Mesenteric fat pad (tissue), 1 donor: ENCODE measurements around the gene FAM217A. TPM values are rescaled to one million over a fixed set of nuclear protein-coding genes. Genes with fewer than 3 reads are reported as not detected.
"Not testable (repeated sequence)": the region's sequence is repeated elsewhere in the genome, so short reads cannot be mapped to it uniquely, and the experiment has no call there.

Source experiments
- DNase-seq: peaks from one replicate; pipeline ENCODE4 v3.0.0-alpha.2; 2020; ENCODE audit warnings: low spot score
- long read RNA-seq: library from polyadenylated mRNA; unstranded; transcript quantifications from one replicate; pipeline ENCODE4 v2.0.0, GENCODE V29; 2020
- total RNA-seq: library from RNA; stranded (reverse); fragmentation: NEBNext Ultra II Directional; extraction: Animal tissue kit (Norgen Biotek cat#: 25700); gene quantifications from one replicate; pipeline ENCODE4 v1.2.1, GENCODE V29; 2021
- donor health status: DM: yes; HTN: yes; CAD: no.

The FAM217A gene
- not detected for total RNA-seq
- long read RNA-seq, partial matches to known transcripts = 0 of 3 reads
- long read RNA-seq, other reads (novel, unspliced or antisense) = 3 of 3 reads

- no peak for DNase-seq
Measured at GRCh38 chr6:4078691-4079471, at the start of gene FAM217A. Gene FAM217A, minus strand, starts transcription at chr6:4079137. Its CDS starts 1,723 bp downstream, at chr6:4077414.

DNA sequence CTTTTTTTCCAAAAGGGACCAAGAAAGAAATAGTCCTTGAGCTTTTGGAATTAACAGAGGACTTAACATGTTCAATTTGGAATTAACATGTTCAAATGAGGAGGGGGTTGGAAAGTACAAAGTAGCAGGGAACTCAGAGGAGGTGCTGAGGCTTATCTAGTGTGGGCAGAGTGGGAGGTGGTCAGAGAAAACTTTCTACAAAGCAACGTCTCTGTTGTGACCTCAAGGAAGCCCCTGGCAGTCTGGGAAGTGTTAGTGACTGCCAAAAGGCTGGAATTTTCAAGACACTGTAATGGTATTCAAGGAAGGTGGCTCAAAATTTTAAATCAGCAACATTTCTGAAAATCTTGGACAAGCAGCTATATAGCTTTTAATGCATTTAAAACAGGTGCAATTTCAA lies 49.1 kb upstream of the FAM217A start:
- no peak for DNase-seq

DNA sequence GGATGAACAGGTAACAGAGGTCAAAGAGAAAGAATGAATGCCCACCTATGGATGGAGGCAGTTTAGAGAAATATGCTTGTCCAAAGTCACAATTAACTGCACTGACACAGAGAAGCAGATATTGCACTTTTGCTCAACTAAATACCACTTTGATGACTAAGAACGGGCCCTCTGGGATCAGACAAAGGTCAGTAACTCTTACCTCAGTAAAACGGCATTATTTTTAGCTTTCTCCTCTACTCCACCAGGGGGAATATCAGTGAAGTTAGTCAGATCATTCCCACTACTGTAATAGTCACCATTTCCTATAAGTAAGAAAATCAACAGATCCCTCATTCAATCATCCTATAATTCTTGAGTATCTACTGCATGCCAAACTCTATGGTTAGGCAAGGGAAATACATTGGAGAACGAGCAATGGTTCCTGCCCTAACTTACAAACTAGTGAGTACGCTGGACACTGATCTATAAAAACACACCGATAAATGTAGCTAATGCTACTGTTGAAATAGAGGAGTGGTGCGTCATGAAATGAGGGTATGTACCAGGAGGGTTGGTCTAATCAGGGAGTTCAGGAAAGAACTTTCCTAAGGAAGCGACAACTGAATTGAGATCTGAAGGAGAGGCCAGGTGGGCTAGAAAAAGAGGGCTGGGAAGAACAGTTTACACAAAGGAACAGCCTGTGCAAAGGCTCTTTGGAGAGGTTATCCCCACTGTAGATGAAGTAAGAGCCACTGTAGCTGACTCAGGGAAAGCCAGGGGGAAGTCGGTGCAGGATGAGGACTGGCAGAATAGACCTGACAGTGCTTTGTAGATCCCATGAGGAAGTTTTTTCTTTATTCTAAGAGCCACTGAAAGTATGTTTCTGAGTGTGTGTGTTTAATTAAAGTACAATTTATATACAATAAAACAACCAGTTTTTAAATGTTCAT lies 47.3 kb upstream of the FAM217A start:
- DNase-seq = no peak

DNA sequence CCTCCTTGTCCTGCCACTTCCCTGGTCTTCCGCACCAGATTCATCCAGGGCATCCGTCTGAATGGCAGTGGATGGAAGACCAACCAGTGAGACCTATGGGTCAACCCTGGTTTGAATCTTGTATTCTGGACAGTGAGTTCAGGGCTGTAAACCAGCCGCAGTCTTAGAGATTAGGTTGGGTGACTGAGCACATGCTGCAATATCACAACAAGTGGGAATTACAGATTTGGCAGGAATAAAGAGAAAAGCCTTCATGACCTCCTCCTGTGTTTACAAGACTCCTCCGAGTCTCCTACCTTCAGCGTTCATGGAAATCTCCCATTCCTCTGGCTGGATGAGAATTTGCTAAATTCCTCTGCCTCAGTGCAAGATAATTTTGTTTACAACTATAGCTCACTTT lies 46.6 kb upstream of the FAM217A start:
- no peak for DNase-seq

DNA sequence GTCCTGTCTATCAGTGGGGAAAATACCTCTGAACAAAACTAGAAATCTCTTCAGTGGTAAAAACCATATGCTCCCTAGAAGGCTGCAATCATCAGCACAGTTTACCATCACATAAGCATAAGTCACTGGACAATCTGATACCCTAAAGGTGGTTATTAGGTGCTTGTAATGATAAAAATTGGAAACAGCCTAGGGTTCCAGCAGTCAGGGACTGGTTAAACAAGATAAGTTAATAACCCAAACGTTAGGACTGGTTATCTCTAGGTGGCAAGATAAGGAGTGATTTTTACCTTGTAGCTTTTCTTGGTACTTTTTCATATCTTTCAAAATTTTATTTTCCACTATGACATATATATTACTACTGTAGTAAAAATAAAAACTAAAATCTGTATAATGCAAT lies 45.4 kb upstream of the FAM217A start:
- no peak for DNase-seq

DNA sequence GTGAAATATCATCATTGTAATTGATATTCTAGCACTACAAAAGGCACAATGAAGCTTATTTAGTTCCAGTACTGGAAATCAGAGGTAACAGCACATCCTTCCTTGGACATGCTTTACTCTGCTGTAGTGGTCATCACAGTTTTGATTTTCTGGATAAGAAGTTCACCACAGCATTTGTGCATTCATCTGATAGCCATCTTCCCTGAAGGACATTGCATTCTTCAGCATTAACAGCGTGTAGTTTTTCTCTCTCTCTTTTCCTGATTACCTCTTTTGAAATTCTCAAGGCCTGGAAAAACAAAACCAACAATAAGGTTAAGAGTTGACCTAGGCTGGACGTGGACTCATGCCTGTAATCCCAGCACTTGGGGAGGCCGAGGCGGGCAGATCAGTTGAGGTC lies 36.8 kb upstream of the FAM217A start:
- DNase-seq = no peak

- no peak for DNase-seq
Measured at GRCh38 chr6:4114123-4114522, 35.2 kb upstream of the FAM217A start.

- no peak for DNase-seq
Measured at GRCh38 chr6:4113649-4114048, 34.7 kb upstream of the FAM217A start.

- DNase-seq = no peak
Measured at GRCh38 chr6:4112366-4112765, 33.4 kb upstream of the FAM217A start.

- DNase-seq = not testable (repeated sequence)
Measured at GRCh38 chr6:4109363-4109815, 30.5 kb upstream of the FAM217A start.

DNA sequence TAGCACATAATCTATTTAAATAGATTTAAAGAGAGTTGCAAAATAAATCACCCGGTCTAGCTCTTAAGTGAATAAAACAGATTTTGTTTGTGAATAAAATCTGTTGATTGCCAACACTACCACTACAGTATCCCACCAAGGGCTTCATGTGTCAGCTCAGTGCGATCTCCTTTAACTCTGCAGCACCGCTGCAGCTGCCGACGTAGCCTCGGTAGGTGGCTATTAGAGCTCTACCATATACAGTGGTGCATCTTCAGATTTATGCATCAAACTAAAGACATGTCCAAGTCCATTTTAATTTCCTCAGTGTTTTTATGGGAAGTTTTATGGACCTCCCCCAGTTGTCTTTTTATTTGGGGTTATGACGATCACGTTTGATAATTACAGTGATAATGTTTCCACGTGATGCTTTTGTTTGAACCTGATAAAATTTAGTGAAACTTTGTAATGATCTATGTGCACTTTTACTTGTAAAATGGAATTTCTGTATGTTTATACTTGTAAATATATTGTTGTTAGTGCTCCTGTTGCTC lies 29.7 kb upstream of the FAM217A start:
- DNase-seq = no peak

GRCh38 chr6:4107873-4108272 lies 28.9 kb upstream of the FAM217A start:
- DNase-seq = no peak

DNA sequence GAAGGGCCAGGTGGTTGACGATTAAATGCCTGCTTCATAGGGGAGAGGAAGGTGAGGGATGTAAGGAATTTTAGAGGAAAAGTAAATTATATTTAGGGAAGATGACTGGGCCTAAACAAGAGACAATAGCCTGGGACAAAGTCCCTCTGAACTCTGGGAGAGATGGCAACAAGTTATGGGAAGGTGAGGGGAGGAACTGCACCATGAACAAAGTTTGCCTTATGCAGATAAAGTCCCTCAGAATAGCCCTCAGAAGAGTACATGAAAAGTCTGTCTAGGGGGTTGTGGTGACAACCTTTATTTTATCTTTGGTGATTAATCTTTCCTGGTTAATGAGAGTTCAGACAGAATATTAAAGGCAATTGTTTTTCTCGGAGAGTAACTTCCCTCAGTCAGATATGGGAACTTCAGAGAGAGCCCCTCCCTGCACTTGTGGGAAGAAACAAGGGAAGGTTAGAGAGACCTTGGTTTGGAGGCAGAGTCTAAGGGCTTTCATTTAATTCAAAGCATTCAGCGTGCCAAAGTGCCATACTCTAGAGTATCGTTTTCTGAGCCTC lies 27.1 kb upstream of the FAM217A start:
- no peak for DNase-seq

DNA sequence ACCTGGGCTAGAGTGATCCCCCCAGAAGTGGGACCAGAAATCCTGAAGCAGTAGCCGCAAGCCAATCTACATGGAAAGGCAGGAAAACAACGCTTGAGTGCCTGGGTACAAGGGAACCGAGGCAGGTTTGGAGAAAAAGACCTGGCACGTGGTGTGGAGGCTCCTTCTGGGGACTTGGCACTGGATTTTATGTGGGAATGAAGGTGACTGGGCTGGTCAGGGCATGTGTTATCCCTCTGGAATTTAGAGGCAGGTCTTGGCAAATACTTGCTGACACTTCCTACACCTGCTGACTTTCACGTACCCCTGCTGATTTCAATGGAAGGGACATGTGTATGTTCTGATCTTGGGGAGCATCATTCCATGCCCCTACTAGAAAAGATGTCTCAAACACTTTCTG lies 25.0 kb upstream of the FAM217A start:
- DNase-seq = no peak

DNA sequence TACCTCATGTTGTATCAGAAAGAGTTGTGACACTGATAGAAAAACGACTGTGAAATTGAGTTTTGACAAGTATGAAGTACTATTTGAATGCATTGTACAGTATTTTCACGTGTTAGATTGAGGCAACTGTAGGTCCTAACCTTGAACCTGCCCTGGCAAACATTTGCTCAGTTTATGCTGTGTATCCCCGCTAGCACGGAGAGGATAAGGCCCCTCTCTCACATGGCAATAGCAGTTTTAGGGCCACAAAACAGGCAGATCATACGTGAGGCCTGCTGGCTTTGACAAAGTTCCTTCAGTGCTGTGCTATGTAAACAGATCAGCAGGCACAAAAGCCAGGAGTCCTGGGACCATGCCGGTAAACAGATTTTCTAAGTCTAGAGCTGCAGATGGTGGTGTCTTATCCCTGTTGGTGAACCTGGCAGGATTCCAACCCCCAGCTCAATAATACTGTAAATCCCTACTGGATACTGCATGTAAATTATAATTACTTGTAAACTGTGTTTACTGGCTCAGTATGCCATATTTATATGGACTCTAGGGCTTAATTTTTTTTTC lies 23.8 kb upstream of the FAM217A start:
- DNase-seq = no peak

- no peak for DNase-seq
Measured at GRCh38 chr6:4101298-4101697, 22.4 kb upstream of the FAM217A start.

GRCh38 chr6:4100655-4101054 lies 21.7 kb upstream of the FAM217A start:
- no peak for DNase-seq

DNA sequence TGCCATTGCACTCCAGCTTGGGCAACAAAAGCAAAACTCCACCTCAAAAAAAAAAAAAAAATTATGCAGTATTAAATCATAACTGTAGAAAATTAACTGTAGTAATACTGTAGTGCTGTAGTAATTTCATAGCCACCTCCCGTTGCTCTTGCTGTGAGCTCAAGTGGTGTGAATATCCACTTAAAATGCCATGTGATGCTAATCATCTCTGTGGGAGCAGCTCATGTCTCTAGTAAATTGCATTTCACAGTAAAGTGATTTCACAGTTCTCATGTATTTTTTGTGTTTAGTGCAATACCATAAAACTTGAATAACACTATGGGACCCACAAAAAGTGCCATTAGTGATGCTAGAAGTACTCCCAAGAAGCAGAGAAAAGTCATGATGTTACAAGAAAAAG lies 14.4 kb upstream of the FAM217A start:
- DNase-seq = no peak

DNA sequence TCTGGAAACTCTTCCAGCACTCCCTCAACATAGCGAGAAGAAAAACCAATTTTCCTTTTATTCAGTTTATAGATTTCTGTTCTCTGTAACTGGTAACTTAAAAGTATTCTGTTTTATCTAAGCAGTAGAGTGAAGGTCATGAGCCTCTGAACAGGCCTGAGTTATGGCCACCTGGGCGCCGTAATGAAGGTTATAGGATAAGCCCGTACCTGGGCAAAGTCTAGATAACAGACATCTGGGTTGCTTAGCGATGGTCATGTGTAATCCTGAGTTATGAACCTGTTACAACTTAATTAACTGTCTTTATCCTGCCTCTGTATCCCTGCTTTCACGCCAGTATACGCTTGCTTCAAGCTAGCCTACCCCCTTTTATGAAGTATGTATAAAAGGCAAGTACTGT lies 13.0 kb upstream of the FAM217A start:
- DNase-seq = no peak

- not testable (repeated sequence) for DNase-seq
Measured at GRCh38 chr6:4090043-4090442, 11.1 kb upstream of the FAM217A start.

DNA sequence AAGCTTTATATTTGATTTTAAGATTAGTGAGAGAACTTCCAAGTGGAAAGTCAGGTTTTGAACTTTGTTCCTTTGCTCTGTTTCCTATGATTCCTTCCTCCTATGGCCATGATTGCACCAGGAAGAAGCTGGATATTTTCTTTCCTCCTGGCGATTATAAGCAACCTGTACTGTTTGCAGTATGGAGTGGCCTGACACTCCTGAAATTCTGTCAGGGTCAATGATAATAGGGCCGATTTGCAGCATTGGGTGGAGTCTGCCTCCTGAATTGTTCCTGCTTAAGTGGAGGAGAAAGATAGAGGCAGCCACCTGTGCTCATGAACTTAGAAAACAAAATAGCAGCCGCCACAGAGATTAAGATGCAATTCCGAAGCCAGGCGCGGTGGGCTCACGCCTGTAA lies 9.8 kb upstream of the FAM217A start:
- no peak for DNase-seq
